HG02981 (cell line): ENCODE results near the gene JMJD1C.
A peak's percentile ranks its signal among the peaks of the same experiment; 100 is the strongest.
"Not testable (repeated sequence)": the region's sequence is repeated elsewhere in the genome, so short reads cannot be mapped to it uniquely, and the experiment has no call there.

Experiments used
- ATAC-seq: cut with Tn5 transposase; IDR thresholded peaks from one replicate; pipeline ENCODE4 v1.9.1; 2021; ENCODE audit warnings: mild to moderate bottlenecking, moderate library complexity; ENCODE audit not compliant: unreplicated experiment

The JMJD1C gene

DNA sequence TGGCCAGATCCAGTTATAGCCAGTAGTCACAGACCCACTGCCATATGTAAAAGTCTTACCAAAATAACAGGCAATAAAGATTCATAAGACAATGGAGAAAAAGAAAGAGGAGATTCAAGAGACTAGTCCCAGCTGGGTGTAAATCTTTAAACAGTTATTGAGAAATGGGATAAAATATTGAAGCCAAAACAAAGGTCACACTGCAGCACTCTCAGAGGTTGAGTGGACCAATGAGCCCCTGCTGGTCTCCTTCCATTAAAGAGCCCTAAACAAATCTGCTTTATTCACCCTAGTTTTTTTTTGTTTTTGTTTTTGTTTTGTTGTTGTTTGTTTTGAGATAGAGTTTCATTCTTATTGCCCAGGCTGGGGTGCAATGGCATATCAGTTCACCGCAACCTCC, 98.8 kb downstream of the JMJD1C start:
- ATAC-seq = no peak

DNA sequence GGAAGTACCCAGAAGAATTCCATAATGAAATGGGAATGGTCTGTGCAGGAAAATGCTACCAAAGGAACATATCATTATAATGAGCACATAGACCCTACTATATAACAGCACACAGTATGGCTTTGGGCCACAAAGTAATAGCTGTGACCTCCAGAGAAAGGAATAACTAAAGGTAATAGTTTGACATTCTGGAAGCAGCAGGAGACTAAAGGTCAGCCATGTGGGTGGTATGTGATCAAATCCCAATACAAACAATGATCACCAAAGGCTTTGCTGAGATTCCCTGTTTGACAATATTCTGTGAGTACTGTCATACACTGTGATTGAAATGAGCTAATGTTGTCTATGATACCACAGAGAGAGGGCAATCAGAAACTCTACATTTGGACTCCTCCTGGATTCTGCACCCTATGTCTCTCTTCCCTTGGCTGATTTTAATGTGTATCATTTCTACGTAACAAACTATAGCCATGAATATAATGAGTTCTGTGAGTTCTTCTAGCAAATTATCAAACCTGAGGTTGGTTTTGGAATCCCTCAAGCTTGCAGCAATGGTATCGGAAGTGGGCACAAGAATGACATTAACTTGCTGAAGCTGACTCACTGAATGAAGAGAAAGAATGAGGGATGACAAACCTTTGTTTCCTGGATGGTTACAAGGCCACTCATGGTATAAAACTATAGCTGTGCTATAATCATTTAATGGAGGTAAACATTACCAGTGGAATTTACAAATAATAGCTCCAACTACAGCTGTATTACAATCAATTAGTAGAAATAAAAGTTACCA, 99.6 kb downstream of the JMJD1C start:
- ATAC-seq = no peak

DNA sequence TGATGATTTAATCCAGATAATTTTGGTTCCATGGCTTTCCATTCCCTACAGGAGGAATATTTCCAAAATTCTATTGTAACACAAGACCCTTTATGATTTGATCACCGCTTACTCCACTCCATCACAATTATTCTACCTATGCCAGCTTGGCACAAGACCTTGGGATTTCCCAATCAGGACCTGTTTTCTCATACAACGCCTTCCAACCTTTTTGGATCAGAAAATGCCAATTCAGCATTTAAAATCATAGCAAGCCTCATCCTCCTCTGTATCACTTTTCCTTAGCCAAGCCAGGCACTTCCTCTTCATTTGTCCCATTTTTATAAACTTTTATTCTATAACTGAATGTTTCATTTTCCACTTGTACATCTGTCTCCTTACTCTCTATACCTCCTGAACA, 100.9 kb downstream of the JMJD1C start:
- no peak for ATAC-seq

DNA sequence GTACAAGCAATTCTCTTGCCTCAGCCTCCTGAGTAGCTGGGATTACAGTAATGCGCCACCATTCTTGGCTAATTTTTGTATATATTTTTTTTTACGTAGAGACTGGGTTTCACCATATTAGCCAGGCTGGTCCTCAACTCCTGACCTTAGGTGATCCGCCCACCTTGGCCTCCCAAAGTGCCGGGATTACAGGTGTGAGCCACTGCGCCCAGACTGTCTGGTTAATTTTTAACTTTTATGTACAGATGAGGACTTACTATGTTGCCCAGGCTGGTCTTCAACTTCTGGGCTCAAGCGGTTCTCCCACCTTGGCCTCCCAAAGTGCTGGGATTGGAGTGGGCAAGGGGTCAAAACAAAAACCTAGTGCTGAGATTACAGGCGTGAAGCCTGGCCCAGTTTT, 101.8 kb downstream of the JMJD1C start:
- no peak for ATAC-seq

DNA sequence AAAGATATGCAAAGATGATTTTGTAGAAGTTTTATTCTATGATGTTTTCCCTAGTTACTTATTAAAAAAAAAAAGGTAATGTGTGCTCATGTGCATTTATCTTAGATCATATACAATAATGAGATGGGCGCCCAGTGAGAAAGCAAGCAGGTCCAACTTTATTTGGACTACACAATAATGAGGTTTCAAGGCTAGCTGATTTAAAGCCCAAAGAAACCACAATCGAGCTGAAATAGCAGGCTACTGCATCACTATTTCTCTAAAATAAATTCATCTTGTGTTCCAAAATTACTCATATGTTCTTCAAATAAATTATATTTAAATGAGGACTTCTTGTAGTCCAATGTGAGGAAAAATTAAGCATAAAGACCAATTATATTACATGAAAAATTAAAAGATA, 110.1 kb downstream of the JMJD1C start:
- peak; percentile 16 for ATAC-seq

DNA sequence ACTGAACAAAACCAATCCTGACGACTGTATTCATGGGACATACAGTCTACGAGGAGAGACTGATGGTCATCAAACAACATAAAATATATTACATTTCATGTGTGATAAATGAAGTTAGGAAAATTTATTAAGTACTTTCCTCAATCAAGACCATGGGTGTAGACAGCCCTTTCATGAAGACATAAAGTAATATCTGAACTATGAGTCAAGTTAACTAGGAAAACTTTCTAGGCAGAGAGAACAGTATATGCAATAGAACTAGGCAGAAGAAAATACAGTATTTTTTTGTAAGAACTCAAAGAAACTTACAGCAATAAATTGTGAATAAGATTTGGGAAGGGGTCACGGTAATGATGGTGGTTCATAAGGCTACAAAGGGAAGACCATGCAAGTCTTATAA, 112.8 kb downstream of the JMJD1C start:
- no peak for ATAC-seq

DNA sequence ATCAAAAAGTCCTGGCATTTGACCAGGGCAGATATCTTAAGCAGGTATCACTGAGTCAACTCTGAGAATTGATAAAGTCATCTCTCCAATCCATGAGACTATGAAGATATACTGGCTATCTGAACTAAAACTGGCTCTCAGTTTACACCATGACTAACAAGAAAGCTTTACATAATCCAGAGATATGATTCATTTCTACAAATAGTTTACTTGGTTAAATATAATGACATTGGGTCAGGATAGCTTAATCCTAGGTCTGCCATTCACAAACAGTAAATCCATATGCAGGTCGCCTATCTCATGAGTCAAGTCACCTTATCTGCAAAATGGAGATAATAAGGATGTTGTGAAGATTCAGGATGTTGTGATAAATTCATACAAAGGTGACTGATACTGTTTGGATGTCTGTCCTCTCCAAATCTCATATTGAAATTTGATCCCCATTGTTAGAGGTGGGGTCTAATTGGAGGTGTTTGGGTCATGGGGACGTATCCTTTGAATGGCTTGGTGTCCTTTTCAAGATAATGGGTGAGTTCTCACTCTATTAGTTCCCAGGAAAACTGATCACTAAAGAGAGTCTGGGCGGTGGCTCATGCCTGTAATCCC, 117.4 kb downstream of the JMJD1C start:
- ATAC-seq = no peak

DNA sequence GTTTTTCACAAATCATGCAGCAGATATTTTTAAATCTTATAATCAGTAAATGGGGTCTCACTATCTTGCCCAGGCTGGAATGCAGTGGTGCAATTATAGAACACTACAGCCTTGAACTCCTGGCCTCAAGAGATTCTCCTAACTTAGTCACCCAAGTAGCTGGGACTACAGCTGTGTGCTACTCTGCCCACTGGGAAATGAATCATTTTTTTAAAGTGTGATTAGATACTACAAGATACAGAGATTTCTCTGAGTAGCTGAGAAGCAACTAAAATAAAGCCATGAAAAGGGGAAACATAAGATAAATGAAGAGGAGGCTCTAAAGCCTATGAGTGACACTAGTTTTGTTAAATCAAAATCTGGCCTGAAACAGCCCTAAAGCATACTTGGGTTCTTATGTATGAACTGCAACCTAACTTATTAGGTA, 119.7 kb downstream of the JMJD1C start:
- no peak for ATAC-seq

DNA sequence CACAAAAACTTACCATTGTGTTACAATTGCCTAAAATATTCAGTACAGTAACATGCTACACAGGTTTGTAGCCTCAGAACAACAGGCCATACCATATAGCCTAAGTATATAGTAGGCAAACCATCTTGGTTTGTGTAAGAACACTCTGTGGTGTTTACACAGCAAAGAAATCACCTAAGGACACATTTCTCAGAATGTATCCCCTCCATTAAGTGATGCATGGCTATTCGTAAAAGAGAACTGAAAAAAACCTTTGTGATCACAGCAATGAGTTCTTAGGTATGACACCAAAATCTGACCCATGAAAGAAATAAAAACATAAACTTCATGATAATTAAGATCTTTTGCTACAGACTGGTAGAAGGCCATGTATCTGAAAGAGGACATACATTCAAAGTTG, 121.5 kb downstream of the JMJD1C start:
- no peak for ATAC-seq

DNA sequence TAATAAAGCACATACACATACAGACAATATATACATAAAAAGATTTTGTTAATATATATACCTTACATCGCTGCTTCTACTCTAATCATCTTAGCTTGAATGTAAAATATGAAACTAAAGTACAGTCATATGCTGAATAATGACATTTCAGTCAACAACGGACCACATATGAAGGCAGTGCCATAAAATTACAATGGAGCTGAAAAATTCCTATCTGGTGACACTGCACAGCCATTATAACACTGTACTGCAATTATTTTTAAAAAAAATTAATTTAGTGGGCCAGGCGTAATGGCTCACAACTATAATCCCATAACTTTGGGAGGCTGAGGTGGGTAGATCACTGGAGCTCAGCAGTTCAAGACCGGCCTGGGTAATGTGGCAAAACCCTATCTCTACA, 122.3 kb downstream of the JMJD1C start:
- ATAC-seq = no peak

DNA sequence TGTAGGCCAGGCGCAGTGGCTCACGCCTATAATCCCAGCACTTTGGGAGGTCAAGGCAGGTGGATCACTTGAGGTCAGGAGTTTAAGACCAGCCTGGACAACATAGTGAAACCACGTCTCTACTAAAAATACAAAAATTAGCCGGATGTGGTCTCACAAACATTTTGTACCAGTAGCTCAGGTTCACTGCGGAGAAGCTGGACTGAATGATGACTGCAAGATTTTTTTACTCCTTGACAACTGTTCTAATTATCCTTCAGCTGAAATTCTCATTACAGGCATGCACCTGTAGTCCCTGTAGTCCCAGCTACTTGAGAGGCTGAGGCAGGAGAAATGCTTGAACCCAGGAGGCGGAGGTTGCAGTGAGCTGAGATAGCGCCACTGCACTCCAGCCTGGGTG, 126.1 kb downstream of the JMJD1C start:
- not testable (repeated sequence) for ATAC-seq

DNA sequence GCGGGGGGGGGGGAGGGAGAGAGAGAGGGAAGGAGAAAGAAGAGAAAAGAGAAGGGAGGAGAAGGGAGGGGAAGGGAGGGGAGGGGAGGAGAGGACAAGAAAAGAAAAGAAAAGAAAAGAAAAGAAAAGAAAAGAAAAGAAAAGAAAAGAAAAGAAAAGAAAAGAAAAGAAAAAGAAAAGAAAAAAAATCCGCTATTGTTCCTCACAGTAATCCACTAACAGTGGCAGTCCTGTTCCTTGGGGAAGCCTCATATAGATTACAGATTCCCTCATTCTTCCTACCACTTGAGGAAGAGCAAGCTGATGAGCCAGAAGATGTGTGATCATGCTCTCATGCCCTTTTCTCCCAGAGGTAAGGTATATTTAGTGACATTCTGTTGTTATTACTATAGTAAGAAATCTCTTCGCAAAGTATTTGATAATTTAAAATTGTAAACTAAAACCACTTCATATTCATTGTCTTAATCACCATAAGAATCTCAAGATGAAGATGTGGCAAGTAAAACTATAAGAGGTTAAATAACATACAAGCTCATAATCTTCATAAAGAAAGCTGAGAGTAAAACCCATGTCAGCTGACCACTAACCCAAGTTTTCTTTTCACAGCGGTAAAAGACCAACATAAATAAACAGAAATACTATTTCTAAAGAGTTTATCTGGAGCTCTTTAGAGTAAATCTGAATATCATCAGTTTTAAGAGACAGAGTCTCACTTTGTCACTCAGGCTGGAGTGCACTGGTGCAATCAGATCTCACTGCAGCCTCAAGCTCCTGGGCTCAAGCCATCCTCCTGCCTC, 128.1 kb downstream of the JMJD1C start:
- no peak for ATAC-seq

DNA sequence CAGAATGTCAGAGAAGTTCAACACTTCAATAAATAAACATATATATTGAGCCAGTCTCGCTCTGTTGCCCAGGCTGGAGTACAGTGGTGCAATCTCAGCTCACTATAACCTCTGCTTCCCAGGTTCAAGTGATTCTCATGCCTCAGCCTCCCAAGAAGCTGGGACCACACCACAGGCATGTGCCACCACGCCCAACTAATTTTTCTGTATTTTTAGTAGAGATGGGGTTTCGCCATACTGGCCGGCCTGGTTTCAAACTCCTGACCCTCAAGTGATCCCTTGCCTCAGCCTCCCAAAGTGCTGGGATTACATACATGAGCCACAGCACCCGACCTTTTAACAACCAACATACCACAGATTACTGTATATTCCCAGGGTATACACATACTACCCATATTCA, 134.2 kb downstream of the JMJD1C start:
- ATAC-seq = no peak

DNA sequence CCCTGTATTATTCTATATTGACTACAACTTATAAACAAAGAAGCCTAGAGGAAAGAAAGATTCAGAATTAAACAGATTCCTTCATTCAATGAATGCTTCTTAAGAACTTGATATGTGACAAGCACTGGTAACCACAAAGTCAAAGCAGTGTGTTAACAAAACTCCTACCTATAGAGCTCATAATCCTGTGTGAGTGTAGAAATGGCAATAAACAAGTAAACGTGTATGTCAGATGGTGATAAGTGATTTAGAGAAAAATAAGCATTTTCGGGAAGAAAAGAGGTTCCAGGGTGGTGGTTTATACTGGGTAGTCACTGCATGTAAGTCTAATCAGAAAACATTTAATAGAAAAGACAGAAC, 141.3 kb downstream of the JMJD1C start:
- ATAC-seq = no peak

DNA sequence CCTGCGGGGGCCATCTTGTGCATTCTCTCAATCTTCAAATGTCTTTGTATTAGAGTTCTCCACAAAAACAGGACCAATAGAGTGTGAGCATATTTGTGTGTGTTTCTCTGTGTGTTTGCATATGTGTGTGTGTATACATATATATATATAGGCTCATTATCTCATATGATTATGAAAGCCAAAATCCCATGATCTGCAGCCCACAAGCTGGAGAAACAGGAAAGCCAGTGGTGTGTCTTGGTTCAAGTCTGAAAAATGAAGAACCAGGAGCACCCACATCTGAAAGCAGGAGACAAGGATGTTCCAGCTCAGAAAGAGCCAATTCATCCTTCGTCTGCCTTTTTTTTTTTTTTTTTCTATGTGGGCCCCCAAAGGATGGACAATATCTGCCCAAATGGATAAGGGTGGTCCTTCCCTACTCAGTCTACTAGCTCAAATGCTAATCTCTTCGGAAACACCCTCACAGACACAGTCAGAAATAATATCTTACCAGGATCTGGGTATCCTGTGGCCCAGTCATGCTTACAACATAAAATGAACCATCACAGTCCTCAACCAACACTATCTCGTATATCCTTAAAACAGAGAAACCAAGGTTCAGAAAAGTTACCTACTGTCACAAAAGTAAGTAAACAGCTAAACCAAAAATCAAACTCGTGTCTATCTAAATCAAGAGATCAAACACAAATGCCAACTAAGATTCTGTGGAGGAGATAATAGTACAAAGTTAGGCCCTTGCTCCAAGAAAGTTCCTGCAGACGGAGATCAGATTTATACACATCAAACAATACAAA, 141.9 kb downstream of the JMJD1C start:
- ATAC-seq = no peak

DNA sequence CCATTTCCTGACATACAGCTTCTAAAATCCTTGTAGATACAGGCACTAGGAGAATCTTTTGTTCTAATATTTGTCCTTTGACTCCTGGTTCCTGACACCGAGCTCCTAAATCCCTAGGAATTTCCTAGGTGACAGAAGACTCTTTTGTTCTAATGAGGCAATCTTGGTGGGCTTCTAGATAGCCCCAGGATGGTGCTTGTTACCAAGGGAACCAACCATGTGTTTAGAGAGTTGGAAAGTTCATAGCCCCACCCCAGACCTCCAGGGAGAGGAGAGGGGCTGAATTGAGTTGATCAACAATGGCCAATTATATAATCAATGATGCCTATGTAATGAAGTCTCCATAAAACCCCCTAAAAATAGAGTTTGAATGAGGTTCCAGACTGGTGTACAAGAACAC, 145.1 kb downstream of the JMJD1C start:
- no peak for ATAC-seq

DNA sequence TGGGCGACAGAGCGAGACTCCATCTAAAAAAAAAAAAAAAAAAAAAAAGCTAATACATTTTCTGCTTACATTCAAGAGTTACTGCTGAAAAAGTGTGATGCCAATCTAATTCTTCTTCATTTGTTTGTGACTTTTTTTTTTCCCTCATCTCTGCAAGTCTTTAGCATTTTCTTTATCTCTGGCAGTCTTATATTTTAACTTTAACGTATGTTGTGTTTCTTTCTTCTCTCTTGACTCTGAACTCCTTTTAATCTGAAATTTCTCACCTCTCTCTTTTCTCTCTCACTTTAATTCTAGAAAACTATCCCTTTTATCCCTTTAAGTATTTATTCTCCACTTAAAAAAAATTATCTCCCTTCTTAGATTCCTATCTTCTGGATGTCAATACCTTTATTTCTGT, 146.5 kb downstream of the JMJD1C start:
- ATAC-seq = no peak

DNA sequence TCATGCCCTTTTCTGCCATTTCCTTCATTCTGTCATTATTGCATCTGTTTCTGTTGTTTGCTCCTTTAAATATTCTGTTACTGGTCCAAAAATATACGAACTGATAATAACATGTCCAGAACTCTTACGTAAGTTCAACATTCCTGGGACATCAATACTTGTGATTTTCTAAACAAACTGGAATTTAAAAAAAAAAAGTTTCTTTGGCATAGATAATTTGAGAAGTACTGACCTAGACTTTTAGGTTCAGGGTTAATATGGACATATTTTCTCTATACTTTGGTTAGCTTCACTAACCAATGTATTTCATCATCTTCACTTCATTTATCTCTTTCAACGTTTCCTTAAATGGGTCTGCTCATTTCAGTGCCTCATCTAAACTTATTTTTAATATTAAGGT, 147.3 kb downstream of the JMJD1C start:
- ATAC-seq = no peak

DNA sequence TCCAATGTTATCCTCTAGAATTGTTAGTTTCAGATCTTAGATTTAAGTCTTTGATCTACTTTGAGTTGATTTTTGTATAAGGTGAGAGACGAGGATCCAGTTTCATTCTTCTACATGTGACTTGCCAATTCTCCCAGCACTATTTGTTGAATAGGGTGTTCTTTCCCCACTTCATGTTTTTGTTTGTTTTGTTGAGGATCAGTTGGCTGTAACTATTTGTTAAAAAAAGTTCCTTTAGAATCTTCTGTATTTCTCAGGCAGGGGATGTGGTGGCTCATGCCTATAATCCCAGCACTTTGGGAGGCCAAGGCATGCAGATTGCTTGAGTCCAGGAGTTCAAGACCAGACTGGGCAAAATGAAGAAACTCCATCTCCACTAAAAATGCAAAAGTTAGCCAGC, 151.8 kb downstream of the JMJD1C start:
- no peak for ATAC-seq

DNA sequence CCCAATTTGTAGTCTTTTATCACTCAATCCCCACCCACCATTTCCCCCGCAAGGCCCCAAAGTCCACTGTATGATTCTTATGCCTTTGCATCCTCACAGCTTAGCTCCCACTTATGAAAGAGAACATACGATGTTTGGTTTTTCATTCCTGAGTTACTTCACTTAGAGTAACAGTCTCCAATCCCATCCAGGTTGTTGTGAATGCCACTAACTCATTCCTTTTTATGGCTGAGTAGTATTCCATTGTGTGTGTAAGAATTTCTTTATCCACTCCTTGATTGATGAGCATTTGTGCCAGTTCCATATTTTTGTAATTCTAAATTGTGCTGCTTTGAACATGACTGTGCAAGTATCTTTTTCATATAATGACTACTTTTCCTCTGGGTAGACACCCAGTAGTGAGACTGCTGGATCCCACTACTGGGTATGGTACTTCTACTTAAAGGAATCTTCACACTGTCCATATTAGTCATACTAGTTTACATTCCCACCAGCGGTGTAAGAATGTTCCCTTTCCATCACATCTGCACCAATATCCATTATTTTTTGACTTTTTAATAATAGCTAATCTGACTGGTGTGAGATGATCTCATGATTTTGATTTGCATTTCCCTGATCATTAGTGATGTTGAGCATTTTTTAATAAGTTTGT, 152.6 kb downstream of the JMJD1C start:
- no peak for ATAC-seq

DNA sequence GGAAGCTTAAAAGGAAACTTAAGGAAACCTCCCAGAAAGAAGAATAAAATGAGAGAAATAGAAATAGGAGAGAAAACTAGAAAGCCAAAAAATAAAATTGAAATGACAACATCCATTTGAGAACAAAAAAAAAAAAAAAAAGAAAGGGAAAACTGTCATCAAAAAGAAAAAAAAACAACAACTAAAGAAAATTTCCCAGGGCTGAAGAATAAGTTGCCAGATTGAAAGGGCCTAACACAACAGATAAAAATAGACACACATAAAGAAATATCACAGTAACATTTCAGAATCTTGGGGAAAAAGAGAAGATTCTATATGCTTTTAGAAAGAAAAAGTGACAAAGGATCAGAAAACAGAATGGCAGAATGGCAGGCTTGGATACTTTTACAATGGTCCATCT, 157.1 kb downstream of the JMJD1C start:
- no peak for ATAC-seq
